Uterus (tissue), 2 donors: ENCODE data around the gene ZNF827.

Experiments used
- CTCF ChIP-seq, 4 experiments: fragments of 200-600 bp in 2 of 4; fragments of 450-650 bp in 2 of 4; sonication (generic) in 2 of 4; IDR thresholded peaks; one replicate each; pipeline ENCODE4 v1.5.1; 2016 to 2019; ENCODE audit warnings: antibody characterized with exemption in 4 of 4, mild to moderate bottlenecking in 2 of 4, moderate library complexity in 1 of 4
- POLR2A ChIP-seq, 2 donors: fragments of 450-650 bp; IDR thresholded peaks; one replicate each; pipeline ENCODE4 v1.6.1; 2016; ENCODE audit warnings: antibody characterized with exemption in 2 of 2, mild to moderate bottlenecking in 1 of 2, moderate library complexity in 1 of 2

DNA sequence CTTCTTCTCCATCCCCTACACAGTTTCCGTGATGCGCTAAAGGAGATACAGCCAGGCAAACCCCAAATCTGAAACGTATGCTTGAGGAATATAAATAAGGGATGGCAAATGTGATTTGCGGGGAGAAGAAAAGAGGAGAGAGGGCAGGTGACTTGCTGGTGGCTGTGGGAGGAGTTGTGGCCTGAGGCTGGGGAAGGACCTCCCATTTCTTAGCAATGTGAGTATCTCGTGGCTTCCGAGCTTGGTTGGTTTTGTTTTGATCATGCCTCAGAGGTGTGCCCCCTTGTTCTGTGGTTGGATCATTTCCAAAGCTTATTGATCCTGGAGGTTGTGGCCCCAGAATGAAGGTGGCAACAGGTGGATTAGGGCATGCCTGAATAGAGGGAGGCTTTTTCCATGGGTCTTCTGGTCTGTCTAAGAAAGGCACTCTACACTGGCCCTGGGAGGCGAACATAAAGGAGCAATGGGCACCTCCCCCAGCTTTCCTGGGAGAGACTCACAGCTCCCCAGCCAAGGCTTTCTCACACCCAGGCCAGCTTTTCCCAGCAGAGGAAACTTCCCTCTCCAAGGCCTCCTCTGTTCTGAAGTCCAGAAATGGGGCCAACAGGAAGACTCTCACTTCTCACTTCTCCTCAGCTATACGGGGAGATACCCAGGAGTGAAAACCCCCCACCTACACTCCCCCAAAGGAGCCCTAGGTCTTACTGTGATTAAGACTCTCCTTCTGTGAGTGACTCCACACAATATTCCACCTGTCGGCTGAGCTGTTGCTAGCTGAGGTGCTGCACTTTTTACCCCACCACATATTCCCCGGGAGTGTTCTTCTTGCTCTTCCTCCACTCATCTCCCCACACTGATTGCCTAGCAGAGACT is 218.6 kb downstream of the ZNF827 start:
- TF ChIP-seq CTCF (IDR thresholded peaks at IDR 0.05) (no peak), POLR2A (IDR thresholded peaks at IDR 0.05) (no peak)
